ENCODE measurements around the gene MRAS.
"Not testable (repeated sequence)": the region's sequence is repeated elsewhere in the genome, so short reads cannot be mapped to it uniquely, and the experiment has no call there.

Gene MRAS

GRCh38 chr3:138418601-138419206 is 70.3 kb downstream of the MRAS start:
- no peak for DNase-seq (ENCODE audit: low read depth)

DNA sequence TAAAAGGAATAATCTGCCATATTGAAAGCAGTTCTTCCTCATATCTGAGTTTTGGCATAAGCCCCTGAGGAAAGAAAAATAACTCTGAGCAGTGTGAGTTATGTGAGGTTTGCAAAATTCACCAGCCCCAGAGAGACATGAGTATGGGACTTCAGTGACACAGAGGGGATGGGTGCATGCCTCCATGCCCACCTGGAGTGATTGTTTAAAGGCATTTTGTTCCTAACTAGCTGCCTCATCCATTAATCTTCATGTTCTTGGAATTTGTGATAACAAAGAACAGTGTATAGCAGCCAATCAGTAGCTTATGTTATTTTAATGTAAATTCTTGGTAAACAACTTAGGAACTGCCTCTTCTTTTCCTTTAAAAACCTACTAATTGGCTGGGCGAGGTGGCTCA is 74.9 kb downstream of the MRAS start:
- no peak for DNase-seq (ENCODE audit: low read depth)

DNA sequence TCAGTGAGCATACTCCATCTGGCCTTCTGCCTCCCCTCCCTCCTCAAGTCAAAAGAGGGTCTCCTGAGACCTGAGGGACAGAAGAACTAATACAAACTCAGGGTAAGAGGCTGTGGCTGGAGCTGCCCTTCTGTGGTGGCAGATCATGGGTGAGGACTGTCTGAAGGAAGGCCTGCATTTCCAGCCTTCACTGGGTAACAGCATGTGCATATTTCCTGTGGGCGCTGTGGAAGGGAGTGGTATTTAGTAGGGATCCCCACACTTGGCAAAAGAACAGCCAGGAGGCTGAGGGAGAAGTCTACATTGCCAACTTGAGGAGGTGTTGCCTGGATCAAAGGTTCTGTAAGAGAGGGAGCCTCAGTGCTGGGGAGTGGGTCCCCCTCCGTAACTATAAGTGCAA is 75.9 kb downstream of the MRAS start:
- no peak for DNase-seq (ENCODE audit: low read depth)

- no peak for DNase-seq (ENCODE audit: low read depth)
Observed at GRCh38 chr3:138426211-138426610, 77.8 kb downstream of the MRAS start.

GRCh38 chr3:138426754-138427153 is 78.4 kb downstream of the MRAS start:
- DNase-seq (ENCODE audit: low read depth) = not testable (repeated sequence)

DNA sequence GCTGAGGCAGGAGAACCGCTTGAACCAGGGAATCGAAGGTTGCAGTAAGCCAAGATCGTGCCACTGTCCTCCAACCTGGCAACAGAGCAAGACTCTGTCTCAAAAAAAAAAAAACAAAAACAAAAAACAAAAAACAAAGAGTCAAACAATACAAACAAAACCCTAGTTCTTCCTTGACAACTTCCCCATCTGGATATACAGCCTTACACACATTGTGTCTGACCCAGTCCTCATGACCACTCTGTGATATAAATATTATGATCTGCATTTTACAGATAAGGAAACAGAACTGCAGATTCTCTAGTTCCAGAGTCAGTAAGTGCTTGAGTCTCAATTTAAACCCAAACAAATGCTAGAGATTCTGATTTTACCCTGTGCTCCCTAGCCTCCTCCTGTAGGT is 81.3 kb downstream of the MRAS start:
- no peak for DNase-seq (ENCODE audit: low read depth)

DNA sequence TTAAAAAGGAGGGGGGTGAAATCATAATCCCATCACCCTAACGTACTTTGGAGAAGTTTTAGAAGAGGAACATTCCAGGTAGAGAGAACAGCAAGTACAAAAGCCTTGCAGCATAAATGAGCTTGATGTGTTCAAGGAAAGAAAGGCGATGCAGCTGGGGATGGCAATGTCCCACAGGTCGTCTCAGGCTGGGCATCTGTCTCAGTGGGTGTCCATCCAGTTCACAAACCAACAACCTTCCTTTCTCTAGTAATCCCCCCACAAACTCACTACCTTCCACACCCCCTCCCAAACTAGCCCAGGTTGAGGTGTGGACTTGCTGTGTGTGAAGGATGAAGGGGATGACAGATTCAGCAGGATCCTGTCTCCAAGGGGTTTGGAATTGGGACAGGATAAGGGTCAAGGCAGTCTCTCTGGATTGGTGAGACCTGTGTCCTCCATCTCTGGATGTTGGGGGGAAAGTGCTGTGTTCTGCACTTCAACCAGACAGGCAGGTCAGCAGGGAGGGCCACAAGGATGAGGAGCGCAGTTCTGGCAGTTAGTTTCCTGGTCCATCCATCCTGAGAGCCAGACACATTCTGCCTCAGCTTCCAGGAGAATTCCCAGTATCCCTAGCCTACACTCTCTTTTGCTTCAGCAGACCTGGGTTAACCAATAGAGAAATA is 84.3 kb downstream of the MRAS start:
- no peak for DNase-seq (ENCODE audit: low read depth)

DNA sequence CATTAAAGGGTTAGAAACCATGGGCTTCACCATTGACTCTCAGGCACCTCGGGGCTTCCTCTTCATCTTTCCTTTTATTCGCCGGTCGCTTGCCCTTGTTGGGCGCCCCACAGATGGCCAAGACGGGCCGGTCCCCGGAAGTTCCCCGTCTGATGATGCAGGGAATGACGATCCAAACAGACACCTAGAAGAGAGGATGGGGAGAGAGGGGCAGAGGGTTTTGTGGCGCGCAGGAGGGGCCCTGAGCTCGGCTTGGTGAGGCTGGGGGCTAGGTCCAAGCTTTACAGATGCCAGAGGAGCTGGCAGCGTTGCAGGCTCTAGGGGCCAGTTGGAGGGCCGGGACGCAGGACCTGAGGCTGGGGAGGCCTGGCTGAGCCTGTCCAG is 85.5 kb downstream of the MRAS start:
- no peak for DNase-seq (ENCODE audit: low read depth)

- DNase-seq (ENCODE audit: low read depth) = peak; percentile 20
Observed at GRCh38 chr3:138434276-138434874, 86.0 kb downstream of the MRAS start, which contains the start of gene ESYT3. Gene ESYT3, plus strand, starts transcription at chr3:138434616. Its CDS starts 183 bp downstream, at chr3:138434799.

DNA sequence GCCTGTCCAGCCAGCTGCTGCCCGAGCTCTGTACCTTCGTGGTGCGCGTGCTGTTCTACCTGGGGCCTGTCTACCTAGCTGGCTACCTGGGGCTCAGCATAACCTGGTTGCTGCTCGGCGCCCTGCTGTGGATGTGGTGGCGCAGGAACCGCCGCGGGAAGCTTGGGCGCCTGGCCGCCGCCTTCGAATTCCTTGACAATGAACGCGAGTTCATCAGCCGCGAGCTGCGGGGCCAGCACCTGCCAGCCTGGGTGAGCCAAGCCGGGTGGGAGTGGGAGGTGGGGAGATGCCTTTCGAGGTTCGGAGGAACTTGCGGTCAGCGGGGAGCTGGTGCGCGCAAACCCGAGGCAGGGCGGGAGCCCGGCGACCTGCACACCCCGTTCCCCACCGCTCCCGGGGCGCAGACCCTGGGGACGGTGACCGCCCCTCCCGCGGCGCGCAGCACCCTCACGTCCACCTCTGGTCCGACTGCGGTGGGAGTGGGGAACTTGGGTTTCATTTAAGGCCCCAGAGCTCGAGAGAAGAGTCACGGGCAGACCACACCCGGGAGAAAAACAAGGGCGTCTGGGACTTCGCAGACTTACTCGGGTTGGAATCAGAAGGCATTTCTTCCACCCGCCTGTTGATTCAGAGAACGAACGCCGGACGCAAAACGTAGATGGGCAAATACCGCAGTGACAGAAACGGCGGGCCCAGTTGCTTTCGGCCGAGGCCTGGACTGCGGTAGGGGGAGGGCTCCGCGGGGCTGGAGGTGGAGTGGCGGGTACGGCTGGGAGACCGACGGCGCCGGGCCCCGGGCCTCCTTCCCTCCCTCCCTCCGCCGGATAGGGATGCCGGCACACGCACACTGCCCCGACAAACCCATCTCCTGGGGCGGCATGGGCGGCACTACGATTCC is 86.7 kb downstream of the MRAS start:
- no peak for DNase-seq (ENCODE audit: low read depth)

DNA sequence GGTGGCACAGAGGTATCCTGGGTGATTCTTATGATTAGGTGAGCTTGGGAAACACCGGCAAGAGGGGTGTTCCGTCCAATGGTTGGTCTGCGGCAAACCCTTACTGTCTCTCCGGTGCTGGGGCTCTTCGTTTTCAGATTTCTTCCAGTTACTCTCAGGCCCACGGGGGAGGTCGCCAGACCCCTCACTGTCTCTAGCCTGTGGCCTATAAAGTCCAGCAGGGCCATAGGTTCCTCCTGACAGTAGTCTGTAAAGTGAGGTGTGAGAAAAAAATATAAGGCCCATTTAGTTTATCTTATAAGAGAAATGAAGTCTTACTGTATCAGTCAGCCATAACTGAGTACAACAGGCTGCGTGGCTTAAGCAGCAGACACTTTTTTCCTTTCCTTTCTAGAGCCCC is 87.5 kb downstream of the MRAS start:
- no peak for DNase-seq (ENCODE audit: low read depth)

DNA sequence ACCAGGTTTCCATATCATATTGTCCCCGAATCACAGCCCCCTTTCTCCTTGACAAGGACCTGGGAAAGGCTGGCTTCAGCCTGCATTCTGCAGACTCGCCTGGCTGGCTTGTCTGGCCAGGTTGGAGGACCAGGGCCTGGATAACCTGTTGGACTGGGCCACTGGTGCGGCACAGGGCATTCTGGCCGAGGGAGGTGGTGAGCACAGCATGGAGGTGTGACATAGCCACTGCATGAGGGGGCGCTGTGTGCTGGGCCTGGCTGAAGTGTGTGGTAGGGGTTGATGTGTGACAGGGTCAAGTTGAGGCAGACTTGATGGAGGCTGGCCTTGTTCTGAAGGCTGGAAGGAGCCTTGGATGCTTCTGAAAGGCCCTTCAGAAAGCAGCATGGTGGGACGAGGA is 88.9 kb downstream of the MRAS start:
- no peak for DNase-seq (ENCODE audit: low read depth)

DNA sequence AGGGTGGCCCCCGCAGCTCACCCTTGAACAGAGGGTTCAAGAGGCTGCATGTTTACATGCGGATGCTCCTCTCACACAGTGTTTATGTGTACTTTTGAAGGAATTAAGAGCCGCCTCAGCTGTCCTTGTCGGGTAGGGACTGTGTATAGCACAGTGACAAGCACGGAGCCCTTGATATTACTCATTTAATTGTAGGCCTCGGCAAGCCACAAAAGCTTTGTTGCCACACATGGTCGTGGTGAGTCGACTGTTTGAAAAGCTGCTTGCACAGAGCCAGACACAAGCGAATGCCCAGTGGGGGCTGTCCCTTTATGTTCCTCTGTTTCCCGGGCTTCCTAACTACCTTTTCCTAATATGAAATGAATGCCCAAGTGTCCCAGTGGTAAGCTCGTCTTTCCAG is 90.5 kb downstream of the MRAS start:
- DNase-seq (ENCODE audit: low read depth) = no peak

- no peak for DNase-seq (ENCODE audit: low read depth)
Observed at GRCh38 chr3:138439646-138440045, 91.3 kb downstream of the MRAS start.

DNA sequence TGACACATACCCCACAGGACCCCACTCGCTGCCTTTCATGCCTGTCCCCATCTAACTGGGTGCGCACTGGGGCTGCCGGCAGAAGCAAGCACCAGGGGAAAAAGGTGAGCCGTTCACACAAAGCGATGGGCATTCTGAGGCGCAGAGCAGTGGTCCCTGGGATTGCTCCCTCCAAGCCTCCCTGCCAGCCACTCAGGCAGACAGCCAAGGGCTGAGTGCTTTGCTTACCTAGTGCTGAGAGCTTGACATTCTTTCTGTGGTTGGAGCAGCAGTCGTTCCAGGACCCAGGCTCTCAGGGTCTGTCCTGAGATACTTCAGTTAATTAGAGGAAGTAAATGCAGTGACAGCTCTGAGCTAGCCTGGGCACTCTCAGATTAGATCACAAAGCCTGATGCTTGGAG is 91.7 kb downstream of the MRAS start:
- DNase-seq (ENCODE audit: low read depth) = no peak

DNA sequence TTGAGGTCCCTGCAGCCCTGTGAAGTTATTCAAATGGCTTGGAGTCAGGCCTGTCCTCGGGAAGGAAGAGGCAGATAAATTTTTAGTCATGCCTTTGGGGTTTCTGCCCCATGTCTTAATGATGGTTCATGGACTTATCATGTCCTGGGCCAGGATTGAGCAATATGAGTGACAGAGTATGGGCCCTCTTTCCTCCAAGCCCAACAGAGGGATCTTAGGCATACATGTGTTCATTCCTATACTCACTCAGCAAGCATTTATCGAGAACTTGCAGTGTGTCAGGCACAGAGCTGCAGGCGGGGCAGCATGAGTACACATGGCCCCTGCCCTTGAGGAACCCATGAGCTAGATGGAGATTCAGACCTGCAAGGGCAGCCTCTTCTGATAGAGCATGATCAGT is 92.2 kb downstream of the MRAS start:
- no peak for DNase-seq (ENCODE audit: low read depth)

- no peak for DNase-seq (ENCODE audit: low read depth)
Observed at GRCh38 chr3:138441256-138441655, 92.9 kb downstream of the MRAS start.

DNA sequence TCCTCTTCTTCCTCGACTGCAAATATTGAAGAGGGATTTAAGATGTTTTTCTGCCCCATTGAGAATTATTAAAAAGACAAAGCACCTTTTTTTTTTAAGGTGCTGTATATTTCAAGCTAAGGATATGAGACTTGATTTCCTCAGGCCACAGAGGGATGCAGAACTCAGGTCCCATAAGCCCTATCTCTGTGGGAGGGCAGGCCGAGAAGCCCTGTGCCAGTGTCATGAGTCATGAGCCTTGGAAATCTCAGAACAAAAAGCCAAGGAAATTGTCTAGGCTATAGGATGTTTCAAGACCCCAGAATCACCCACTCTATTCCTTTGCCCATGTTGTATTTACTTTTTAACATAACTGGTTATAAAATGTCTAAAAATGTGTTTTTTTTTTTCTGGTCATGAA is 93.4 kb downstream of the MRAS start:
- DNase-seq (ENCODE audit: low read depth) = peak; percentile 24

GRCh38 chr3:138442433-138442832 is 94.1 kb downstream of the MRAS start:
- peak; percentile 13 for DNase-seq (ENCODE audit: low read depth)

DNA sequence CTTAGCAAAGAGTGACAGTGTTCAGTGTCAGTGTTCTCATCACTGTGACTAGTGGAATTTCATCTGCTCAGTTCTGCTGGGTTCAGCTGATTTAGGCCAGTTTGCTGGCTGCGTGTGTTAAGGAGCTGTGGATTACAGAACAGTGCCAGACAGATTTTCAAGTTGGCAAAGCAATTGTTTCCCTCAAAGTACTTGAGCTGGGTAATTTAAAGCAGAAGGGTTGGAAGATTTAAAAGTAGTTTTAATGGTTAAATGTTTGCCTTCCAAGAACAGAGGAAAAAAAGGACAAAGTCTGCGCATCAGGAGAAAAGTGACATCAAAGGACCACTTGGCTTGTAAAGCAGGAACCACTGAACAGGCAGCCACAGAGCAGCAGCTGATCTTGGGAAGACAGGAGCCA is 94.7 kb downstream of the MRAS start:
- DNase-seq (ENCODE audit: low read depth) = no peak

- no peak for DNase-seq (ENCODE audit: low read depth)
Observed at GRCh38 chr3:138443521-138444503, 95.4 kb downstream of the MRAS start.

Data from fibroblast of gingiva (primary cell).